Activated T-cell treated with anti-CD3 and anti-CD28 coated beads for 1 hour (primary cell): ENCODE measurements around the gene FAM53B.

ENCODE experiments used
- DNase-seq: peaks from one replicate; pipeline ENCODE4 v3.0.0-alpha.2; 2020; ENCODE audit warnings: low read depth

FAM53B gene

DNA sequence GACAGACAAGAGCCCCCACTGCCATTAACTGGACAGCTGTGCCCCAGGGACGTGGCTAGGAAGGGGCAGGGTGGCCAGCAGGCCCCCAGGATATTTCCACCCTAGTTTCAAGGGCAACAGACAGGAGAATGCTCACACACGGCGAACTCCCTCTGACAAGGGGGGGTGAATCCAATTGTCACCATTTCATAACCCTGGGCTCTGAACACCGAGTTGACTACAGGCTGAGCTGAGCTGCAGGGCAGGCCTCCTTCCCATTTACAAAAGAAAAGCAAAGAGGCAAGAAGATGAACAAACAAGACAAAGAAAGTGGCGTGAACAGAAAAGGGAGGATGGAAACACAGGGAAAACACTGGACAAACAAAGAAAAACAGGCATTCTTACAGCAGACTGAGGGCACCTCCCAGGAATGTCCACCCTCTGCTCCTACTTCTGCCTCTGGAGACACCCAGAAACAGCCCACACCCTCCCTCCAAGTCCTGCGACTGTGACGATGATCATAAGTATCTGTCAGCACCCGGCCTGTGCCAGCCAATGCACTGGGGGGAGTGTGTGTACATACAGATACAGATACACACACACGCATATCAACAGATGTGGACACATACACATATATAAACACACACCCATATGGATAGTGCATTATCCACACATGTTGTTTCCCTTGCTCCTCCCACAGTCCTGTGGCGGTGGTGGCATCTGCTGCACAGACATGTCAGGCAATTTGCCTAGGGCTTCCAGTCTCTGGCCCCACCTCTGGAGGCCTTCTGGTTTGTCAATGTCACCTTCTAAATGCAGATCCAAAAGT lies 66.2 kb downstream of the FAM53B start:
- no peak for DNase-seq

DNA sequence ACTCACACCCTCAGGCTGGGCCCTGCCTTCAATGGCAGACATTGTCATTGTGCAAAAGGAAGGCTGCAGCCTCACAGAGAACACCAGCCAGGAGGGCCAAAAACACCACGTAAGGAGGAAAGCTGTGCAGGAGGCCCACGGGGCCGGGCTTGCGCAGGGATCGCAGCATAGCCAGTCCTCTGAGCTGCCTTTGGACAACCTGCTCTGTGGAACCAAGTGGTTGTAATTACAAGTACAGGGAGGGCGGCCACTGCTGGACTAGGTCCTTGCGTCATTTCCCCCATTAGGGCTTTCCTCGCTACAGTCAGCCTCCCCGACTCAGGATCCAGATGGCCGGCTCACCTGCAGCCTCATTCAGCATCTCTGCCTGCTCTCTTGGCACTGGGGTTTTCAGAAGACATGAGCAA lies 66.9 kb downstream of the FAM53B start:
- DNase-seq = no peak

DNA sequence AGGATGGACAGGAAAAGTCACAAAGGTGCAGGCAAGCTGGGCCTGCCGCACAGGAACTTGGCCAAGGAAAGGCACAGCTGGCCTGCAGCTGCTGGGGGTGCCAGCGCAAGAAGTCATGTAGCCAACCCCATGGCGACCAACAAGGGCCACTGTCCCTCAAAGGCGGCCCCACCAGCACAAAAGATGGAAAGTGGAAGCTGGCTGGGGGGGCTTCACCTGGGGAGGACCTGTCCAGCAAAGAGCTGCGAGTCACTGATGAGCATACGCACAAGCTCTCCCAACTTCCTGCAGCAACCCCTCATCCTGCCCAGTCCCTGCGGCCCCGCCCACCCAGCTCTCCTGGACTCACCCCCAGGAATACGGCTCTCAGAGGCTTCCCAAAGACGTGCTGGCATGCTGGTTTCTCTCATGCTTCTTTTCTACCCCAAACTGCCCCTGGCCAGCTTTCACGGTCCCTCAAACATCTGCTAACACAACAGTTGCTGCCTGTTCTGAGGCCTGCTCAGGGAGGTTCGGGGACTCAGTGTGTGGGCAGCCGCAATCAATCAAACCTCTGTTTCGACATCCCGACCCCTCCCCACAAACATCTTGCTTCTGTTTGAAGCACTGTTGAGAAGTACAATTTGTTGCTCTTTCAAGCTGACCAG lies 67.6 kb downstream of the FAM53B start:
- no peak for DNase-seq

DNA sequence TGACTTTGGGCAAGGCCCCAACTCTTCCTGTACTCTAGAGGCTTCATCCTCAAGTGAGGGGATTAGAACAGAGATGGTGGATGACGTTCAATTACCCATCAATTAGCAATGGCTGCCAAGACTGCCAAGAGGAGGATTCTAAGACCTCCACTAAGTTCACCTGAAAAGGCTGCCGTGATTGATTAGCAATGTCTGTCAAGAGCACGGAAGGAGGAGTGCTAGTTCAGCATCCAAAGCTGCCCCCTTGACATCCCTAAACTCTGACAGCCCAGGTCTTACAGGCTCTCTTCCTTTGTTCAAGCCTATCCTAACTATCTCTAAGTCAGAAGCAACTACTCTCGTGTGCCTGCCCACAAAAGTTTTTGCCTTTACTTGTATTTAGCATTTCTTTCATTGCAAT lies 68.4 kb downstream of the FAM53B start:
- DNase-seq = no peak

DNA sequence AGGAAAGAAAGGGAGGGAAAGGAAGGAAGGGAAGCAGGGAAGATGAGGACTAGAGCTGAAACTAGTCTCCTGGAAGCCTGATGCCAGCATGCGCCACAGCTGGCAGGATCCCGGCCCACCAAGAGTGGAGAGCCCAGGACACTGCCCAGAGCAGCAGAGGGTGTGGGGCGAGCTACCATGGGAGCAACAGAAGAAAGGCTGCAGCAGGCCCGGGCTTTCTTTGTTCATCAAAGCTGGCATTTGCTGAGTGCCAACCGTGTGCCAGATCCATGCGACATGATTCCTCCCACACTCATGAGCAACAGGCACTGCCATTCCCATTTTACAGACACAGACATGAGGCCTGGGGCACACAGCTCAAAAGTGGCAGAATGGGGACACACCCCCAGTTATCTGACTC lies 68.9 kb downstream of the FAM53B start:
- no peak for DNase-seq

DNA sequence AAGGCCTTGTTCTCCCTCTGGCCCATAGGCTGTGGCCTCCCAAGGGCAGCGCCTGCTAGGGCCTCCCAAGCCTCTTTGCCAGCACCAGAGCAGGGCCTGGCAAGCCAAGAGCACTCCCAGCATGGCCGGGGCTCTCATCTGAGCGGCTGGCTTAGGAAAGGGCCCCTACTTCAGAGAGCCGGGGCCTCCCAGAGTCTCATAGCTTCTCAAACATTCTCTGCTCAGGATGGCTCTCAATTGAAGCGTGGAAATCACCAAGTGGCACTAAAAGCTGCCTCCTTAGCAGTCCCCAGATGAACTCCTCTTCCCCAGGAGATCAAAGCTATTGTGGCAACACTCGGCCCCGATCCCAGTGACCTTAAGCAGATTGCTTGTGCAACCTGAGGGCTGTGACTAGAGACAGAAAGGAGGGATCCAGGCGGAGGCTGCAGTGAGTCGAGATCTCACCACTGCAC lies 69.4 kb downstream of the FAM53B start:
- no peak for DNase-seq

DNA sequence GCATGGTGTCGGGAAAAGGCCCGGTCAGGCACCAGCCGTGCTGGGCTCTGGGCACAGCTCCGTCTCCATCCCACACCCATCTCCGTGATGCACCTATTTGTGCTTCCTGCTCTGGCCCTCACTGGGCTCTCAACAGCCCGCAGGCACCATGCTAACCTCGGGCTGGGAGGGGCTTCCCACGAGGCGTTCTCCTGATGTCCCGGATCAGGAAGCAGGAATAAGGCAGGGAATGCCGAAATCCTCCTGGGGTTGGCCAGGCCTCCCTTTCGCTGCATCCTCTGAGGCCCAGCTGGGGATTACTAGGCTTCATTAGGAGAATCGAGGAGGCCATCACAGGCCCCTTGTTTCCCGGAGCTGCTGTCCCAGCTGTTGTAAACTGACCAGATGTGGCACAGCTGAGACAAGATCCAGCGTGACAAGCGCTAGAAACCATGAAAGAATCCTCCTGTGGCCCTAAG lies 72.0 kb downstream of the FAM53B start:
- DNase-seq = no peak

DNA sequence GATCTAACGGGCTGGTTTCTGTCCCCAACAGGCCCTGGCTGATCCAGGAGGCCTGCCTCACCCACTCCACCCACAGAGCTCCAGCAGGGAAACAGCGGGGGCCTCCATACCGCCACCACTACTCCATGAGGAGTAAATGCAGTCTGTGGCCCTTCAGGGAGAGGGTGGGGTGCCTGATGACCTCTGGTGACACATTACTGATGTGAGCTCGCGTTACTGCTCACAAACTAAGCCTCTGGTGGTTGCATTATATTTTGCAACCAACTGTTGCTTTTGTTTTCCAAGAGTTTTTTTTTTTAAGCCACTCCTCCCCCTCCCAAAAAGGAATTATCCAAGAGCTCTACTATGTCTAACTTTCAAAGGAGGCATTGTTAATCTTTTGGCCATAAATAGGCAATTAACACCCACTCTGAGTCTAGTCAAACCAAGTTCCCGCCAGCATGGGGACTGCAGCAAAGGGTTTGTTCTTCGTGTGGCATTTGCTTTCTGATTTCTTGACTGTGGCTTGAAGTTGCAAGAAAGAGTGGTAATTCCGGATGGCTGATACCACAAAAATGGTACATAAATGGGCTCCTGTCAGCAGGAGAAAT lies 72.6 kb downstream of the FAM53B start:
- no peak for DNase-seq

DNA sequence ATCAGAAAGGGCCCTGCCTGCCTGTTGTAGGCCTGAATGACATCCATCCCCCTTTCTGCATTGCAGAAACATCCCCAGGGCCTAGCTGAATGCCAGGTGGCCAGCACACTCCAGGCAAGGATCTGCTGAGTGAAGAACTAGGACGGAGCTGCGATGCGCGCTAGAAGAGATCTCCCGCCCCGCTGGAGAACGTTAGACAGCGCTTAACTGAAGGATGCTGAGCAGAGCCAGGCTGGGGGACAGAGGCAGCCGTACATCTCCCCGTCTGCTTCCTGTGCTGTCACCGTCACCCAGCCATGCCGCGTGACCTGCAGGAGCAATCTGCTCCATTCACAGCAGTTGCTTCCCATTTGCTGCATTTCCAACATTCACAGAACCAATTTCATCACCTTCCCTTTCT lies 73.3 kb downstream of the FAM53B start:
- DNase-seq = no peak

DNA sequence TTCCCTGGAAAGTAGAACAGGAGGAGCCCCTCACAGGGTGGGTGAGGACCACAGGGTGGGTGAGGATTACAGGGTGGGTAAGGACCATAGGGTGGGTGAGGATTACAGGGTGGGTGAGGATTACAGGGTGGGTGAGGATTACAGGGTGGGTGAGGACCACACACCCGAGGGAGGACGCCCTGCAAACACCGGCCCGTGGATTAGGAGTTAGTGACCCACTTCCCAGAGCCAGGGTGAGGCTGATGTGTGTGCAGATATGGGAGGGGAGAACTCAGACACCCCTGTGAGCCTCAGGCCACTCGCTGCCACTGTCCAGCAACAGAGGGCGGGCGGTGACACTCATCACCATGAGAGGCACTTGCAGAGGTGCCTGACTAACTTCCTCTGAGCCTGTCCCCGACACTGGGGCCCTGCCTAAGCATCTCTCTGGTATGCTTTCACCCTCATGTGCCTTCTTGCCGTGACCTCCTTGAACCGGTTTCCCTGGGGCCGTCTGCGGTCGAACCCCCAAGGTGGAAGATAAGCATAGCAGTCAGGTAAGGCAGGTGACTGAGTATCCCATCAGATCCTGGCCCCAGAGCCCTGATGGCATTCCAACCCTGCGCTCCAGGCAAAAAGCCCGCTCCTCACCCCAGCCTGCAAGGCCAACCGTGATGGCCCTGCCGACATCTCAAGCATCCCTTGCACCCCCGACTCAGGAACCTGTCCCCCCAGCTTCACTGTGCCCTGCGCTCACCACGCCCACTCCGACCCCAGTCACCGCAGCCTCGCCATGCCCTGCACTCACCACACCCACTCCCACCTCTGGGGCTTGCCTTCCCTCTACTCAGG lies 74.1 kb downstream of the FAM53B start:
- no peak for DNase-seq

DNA sequence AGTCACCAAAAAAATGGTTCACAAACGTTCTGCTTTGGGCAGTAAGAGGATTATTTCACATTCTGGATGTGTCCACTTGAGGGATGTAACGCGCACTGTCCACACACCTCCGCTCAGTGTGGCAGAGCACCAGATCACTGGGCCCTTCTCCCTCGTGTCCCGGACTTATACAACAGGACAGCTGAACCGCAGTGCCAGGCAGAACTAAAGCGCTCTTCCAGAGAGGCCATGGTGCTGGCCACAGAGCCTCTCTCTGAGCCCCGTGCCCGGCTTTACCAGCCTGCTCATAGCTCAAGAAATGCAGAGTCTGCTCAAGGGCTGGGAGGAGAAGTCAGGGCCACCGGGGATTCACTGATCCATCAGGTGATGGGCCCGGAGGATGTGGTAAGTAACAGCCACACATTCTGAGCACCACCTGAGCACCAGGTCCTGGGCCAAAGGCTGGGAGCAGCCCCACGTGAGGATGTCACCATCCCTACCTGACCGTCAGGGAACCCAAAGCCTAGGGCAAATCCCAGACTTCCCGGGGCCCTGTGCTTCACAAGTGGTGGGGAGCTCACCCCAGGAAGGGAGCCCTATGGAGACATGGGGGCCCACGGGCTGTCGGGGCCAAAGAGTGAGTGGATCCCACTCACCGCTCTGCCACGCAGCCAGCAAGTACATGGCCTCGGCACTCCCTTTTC lies 74.9 kb downstream of the FAM53B start:
- DNase-seq = no peak

DNA sequence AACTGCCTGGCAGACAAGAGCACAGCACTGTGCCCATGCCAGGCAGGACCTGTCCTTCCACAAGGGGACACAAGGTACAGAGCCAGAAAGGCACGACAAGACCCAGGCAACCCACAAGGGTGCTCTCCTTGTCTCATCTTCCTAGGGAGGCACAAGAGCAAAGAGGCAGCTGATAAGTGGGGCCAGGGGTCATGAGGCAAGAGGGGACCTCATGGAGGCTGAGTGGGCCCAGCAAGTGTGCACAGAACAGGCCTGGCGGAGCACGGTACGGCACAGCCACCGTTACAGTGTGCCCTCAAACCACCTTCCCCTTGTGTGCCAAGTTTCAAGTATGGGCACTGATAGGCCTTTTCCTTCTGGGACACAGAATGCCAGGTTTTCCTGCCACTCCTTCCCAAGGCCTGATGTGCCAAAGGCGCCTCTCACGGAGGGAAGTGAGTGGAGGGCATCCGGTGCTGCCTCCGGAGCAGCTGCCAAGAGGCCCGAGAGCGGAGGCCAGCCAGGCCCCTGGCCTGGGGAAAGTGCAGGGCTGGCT lies 75.6 kb downstream of the FAM53B start:
- DNase-seq = no peak

DNA sequence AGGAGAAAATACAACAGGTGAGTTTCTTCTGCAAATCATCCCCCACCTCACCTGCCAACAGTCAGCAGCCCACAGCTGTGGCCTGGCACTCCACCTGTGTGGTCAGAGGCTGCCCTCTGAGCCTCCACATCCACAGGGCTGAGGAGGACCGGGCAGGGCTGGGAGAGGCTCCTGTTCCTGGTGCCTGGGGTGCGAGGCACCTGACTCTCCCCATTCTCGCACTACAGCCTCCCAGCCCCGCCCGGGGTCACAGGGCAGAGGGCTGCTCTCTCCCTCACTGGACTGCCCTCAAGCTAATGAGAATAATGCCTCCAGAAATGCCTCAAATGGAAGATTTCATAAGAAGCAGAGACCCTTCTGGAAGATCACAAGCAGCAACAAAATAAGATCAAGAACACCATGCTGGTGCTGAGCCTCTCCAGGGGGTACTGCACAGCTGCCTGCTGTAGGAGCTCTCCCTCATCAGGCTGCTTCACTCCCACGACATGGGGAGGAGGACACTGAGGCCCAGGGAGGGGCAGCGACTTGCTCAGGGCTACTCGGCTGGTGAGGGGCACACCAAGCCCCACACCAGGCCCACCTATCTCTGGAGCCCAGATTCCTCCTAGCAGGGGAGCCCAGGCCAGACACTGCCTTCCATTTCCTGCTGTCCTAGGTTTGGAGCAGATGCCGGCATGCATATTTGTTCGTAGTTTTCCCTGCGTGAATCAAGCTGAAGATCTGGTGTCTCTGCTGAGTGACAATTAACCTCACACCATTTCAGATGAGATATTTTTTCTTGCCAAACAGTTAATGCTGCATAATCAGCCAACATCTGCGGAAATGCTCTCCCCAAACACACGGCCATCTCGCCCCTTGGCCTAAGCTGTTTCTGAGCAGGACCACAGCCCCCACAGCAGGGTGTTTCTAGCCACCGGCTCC lies 76.5 kb downstream of the FAM53B start:
- no peak for DNase-seq

DNA sequence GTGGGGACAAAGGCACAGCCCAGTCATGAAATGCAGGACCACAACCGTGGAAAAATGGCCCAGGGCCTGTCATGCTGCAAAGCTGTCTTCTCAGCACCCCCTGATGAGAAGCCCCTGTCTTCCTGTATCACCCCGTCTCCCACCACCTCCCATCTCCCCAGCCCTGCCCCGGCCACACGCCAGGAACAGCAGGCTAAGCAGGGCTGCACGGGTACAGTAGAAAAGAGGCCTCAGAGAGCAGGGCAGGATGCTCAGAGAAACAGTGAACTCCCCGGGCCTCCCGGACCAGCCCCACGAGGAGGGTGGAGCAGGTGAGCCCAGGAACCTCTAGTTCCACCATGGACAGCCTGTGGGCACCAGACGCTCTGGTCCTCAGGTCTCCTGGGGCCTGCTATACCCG lies 77.7 kb downstream of the FAM53B start:
- no peak for DNase-seq

DNA sequence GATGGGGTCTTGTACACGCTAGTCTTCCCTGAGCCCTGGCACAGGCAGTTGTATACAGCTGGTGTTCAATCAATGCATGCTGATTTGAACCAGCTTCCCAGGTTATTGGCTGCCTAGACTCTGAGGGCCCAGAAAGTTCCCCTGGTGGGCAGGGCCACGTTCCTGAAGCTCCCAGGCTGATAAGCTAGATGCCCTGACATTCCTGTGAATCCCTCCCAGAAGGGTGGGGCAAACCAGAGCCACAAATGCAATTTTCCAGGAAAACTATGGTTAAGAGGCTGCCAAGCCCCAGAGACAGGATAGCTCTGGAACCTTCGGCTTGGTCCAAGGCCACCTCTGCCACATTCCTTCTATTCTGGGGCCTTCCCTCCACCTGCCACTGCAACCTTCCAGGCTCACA lies 78.2 kb downstream of the FAM53B start:
- DNase-seq = no peak

DNA sequence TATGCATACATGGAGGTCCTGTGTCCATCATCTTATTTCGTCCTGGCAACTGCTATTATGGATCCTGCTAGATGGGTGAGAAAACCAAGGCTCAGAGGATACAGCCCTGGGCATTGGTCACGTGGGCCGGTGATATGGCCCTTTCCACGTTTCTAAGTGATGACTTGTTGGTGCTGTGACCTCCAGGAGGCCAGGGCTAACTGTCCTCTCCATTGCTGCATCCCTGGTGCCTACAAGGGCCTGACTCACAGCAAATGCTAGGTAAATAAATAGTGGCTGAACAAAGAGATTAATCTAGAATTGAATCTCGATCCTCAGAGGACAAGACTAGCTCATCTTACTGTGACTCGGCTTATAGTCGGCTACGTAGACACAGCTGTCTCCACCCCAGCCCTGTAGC lies 78.6 kb downstream of the FAM53B start:
- DNase-seq = no peak

DNA sequence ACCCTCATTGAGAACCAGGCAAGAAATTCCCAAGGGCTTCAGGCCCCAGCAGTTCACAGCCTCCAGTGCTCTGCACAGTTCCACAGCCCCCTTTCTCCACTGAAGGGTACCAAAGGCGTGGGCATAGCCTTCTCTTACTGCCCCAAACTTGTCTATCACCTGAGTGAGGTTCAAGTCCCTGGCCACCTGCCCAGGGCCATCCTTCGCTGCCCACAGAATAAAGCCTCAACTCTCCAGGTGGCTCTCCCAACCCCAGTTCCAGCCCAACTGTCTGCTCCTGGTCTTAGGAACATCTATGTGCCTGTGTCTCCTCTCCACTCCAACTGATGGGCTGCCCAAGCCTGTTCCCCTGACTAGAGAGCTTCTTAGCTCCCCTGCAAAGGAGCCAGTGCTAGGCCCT lies 79.1 kb downstream of the FAM53B start:
- no peak for DNase-seq

DNA sequence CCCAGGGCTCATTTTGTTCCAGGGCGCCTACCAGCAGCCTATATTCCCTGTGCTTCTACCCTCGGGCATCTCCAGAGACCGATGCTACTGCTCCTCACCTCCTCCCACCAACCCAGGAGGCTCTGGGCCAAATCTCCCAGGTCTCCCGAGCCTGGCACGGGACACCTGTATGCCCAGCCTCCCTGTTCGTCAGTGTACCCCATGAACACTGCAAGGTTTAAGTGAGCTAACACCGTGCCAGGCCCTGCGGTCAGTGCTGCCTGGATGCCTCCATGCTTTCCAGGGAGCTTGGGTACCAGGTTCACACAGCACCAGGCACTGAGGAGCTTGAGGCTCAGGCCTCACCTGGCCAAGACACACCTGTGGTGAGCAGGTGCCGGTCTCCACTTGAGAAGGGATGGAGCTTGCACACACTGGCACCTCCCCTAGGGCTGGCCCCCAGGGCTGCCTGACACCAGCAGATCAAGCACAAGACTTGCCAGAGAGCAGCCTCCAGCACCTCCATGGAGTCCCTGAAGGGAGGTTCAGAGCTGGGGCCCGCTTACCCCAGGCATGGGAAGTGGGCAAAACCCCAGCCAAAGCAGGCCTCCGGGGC lies 80.3 kb downstream of the FAM53B start:
- no peak for DNase-seq

DNA sequence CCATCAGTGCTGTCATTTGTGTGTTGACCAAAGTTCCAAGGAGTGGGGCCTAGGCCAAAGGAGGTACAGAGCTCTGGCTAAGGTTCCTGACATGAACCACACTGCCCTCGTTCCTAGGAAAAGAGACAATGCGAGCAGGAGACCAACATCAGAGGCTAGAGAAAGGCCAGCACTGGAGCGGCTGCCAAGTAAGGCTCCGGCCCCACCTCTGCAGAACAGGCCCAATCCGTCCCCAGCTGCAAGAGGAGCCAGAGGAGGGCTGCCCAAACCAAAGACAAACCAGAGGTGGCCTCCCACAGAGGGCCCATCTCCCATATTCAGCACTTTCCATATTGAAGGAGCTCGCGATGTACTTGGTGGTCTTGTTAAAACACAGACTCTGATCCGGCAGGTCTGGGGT lies 81.0 kb downstream of the FAM53B start:
- no peak for DNase-seq

DNA sequence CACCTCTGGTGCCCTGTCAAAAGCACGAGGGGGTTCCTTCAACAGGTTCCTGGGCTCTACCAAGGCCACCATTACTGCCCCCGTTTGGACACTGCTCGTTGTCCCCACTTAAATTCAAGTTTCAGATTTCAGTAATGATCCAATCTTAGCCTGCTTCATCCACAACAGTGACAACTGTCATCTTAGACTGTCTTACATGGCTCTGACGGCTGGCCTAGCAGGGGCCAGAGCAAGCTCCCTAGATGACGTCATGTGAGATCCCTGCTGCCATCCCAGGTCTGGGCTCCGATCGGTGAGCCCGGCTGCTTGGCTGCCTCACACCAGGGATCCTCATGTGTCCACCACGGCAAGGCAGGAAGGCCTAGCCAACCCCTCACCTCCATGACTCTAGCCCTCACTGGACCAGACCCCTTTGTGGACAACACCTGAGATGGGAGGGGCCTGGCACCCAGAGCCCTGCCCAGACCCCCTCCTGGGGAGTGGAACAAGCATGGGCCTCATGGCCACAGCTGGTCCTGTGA lies 82.5 kb downstream of the FAM53B start:
- DNase-seq = no peak
